ENCODE results near the gene ZNF625.

The ZNF625 gene

GRCh38 chr19:12139269-12139668 lies 17.3 kb downstream of the ZNF625 start:
- H3K27me3 ChIP-seq (replicated peaks in 2 of 5; ENCODE audit: control insufficient read depth in 4 of 5, insufficient read depth in 5 of 5, low read length in 4 of 5) = no peaks in the 10 kb centered on the region
- peak overlapping the region; percentile 68 to 95 (median 93) for H3K4me3 ChIP-seq (ENCODE audit: control insufficient read depth in 1 of 7, extremely low read depth in 1 of 7, insufficient read depth in 4 of 7, low read depth in 2 of 7, low read length in 6 of 7)
- 13% methylated on average over 11 of the region's 13 CpGs for WGBS (ENCODE audit: insufficient coverage)
- POLR2A ChIA-PET = interaction anchor here (1.0 to 1.2 kb wide), 2 partner anchors 48 to 74 kb away, joined by 3 to 4 read pairs; partner anchors contain the start of gene ZNF844
- H3K4me1 ChIP-seq (ENCODE audit: control extremely low read depth in 1 of 4, control insufficient read depth in 4 of 4, insufficient read depth in 4 of 4, low read length in 3 of 4) = peaks cover 11 to 30% (median 15%) of the 10 kb centered on the region in 4 experiments
- peak overlapping the region in 1 of 2 experiments; percentile 84 for H3K27ac ChIP-seq (ENCODE audit: insufficient read depth in 1 of 2, low read depth in 1 of 2, low read length in 2 of 2, poor library complexity in 1 of 2, severe bottlenecking in 2 of 2)
- peak; percentile 58 to 85 (median 79) for DNase-seq
- peaks cover 3 to 34% (median 18%) of the 10 kb centered on the region in 4 experiments for H3K36me3 ChIP-seq (ENCODE audit: control insufficient read depth in 4 of 4, insufficient read depth in 4 of 4, low read length in 3 of 4)
- peaks cover 0 to 16% (median 2%) of the 10 kb centered on the region in 5 experiments for H3K9me3 ChIP-seq (ENCODE audit: control extremely low read depth in 1 of 5, control insufficient read depth in 4 of 5, insufficient read depth in 2 of 5, low read depth in 1 of 5, low read length in 4 of 5)
- CTCF ChIA-PET = interaction anchor here (1.0 to 3.7 kb wide), 7 partner anchors 13 to 342 kb away, joined by 3 to 31 read pairs (median 13); partner anchors contain the start of gene ZNF491

DNA sequence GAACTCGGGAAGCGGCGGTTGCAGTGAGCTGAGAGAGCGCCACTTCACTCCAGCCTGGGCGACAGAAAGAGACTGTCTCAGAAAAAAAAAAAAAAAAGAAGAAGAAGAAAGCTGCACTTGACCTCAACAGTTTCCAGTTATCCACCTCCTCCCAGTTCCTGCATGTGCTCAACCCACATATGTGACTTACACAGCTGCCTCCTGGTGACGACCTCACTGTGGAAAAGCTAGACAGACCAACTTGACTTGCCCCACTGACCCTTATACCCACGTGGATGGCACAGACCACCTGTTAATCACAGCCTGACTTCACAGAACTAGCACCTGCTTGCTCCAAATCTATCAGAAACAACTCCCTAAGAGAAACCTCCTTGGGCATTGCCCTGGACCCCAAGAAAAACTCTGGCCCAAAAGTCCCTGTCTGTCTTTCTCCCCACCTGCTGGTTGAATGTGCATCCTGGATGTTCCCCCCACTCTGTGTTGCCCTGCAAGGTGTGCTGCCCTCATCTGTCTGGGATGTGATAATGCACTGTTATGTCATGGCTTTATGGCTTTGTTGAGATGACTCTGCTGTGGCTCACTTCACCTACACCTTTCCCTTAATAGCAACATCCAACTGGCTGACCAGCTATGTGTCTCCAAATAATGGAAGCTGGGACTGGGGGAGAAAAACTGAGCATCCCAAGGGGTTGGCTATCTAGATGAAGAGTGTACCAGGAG lies 19.2 kb downstream of the ZNF625 start:
- Histone ChIP-seq H3K4me3 (ENCODE audit: control insufficient read depth in 1 of 7, extremely low read depth in 1 of 7, insufficient read depth in 4 of 7, low read depth in 2 of 7, low read length in 6 of 7) (no peak overlapping the region), H3K27ac (ENCODE audit: insufficient read depth in 1 of 2, low read depth in 1 of 2, low read length in 2 of 2, poor library complexity in 1 of 2, severe bottlenecking in 2 of 2) (no peak overlapping the region), H3K9me3 (ENCODE audit: control extremely low read depth in 1 of 5, control insufficient read depth in 4 of 5, insufficient read depth in 2 of 5, low read depth in 1 of 5, low read length in 4 of 5) (peaks cover 11 to 33% (median 19%) of the 10 kb centered on the region in 5 experiments), H3K27me3 (replicated peaks in 2 of 5; ENCODE audit: control insufficient read depth in 4 of 5, insufficient read depth in 5 of 5, low read length in 4 of 5) (no peaks in the 10 kb centered on the region), H3K36me3 (ENCODE audit: control insufficient read depth in 4 of 4, insufficient read depth in 4 of 4, low read length in 3 of 4) (peaks cover 17 to 47% (median 31%) of the 10 kb centered on the region in 4 experiments), H3K4me1 (ENCODE audit: control extremely low read depth in 1 of 4, control insufficient read depth in 4 of 4, insufficient read depth in 4 of 4, low read length in 3 of 4) (peaks cover 11 to 30% (median 15%) of the 10 kb centered on the region in 4 experiments)
- peak; percentile 72 to 82 (median 74) for DNase-seq
- 40% methylated on average over 2 of the region's 7 CpGs for WGBS (ENCODE audit: insufficient coverage)
- ChIA-PET POLR2A (no interaction called here), CTCF (interaction anchor here (0.7 to 2.3 kb wide), 14 partner anchors 12 to 374 kb away, joined by 3 to 19 read pairs (median 4); partner anchors contain the start of genes ZNF491 and ZNF700)

DNA sequence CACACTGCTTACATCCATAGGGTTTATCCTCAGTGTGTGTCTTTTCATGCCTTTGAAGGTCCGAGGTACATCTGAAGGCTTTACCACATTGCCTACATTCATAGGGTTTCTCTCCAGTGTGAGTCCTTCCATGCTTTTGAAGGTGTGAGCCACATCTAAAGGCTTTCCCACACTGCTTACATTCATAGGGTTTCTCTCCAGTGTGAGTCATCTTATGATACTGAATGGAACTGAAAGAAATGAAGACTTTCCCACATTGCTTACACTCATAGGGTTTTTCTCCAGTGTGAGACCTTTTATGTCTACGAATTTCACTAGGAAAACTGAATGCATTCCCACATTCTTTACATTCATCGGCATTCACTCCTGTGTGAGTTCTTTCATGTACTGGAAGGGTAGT lies 23.5 kb downstream of the ZNF625 start:
- WGBS (ENCODE audit: insufficient coverage) = 100% methylated on average over 1 of the region's 3 CpGs
- Histone ChIP-seq H3K9me3 (ENCODE audit: control extremely low read depth in 1 of 5, control insufficient read depth in 4 of 5, insufficient read depth in 2 of 5, low read depth in 1 of 5, low read length in 4 of 5) (peaks cover 17 to 49% (median 19%) of the 10 kb centered on the region in 5 experiments), H3K4me3 (ENCODE audit: control insufficient read depth in 1 of 7, extremely low read depth in 1 of 7, insufficient read depth in 4 of 7, low read depth in 2 of 7, low read length in 6 of 7) (peak overlapping the region in 1 of 7 experiments; percentile 27), H3K27me3 (replicated peaks in 2 of 5; ENCODE audit: control insufficient read depth in 4 of 5, insufficient read depth in 5 of 5, low read length in 4 of 5) (no peaks in the 10 kb centered on the region), H3K36me3 (ENCODE audit: control insufficient read depth in 4 of 4, insufficient read depth in 4 of 4, low read length in 3 of 4) (peaks cover 23 to 52% (median 38%) of the 10 kb centered on the region in 4 experiments), H3K27ac (ENCODE audit: insufficient read depth in 1 of 2, low read depth in 1 of 2, low read length in 2 of 2, poor library complexity in 1 of 2, severe bottlenecking in 2 of 2) (no peak overlapping the region), H3K4me1 (ENCODE audit: control extremely low read depth in 1 of 4, control insufficient read depth in 4 of 4, insufficient read depth in 4 of 4, low read length in 3 of 4) (peaks cover 0 to 4% (median 1%) of the 10 kb centered on the region in 4 experiments)
- DNase-seq = peak in 2 of 3 donors; percentile 11 to 41
- ChIA-PET POLR2A (no interaction called here), CTCF (interaction anchor here (1.0 kb wide), 1 partner anchor 73 kb away, joined by 4 read pairs; no protein-coding TSS in a partner anchor)

- CTCF ChIA-PET = interaction anchor here (0.6 to 2.8 kb wide), 7 partner anchors 9 to 204 kb away, joined by 3 to 23 read pairs (median 4); partner anchors contain the start of genes ZNF136 and ZNF20
- WGBS (ENCODE audit: insufficient coverage) = no CpG with 5 or more reads among the region's 2 CpGs
- Histone ChIP-seq H3K36me3 (ENCODE audit: control insufficient read depth in 4 of 4, insufficient read depth in 4 of 4, low read length in 3 of 4) (peaks cover 0 to 5% (median 3%) of the 10 kb centered on the region in 4 experiments), H3K27me3 (replicated peaks in 2 of 5; ENCODE audit: control insufficient read depth in 4 of 5, insufficient read depth in 5 of 5, low read length in 4 of 5) (no peaks in the 10 kb centered on the region), H3K9me3 (ENCODE audit: control extremely low read depth in 1 of 5, control insufficient read depth in 4 of 5, insufficient read depth in 2 of 5, low read depth in 1 of 5, low read length in 4 of 5) (peaks cover 0 to 21% (median 4%) of the 10 kb centered on the region in 5 experiments), H3K4me1 (ENCODE audit: control extremely low read depth in 1 of 4, control insufficient read depth in 4 of 4, insufficient read depth in 4 of 4, low read length in 3 of 4) (no peaks in the 10 kb centered on the region), H3K4me3 (ENCODE audit: control insufficient read depth in 1 of 7, extremely low read depth in 1 of 7, insufficient read depth in 4 of 7, low read depth in 2 of 7, low read length in 6 of 7) (no peak overlapping the region), H3K27ac (ENCODE audit: insufficient read depth in 1 of 2, low read depth in 1 of 2, low read length in 2 of 2, poor library complexity in 1 of 2, severe bottlenecking in 2 of 2) (no peak overlapping the region)
- POLR2A ChIA-PET = interaction anchor here (0.7 kb wide), 1 partner anchor 163 kb away, joined by 3 read pairs; no protein-coding TSS in a partner anchor
- peak; percentile 22 to 58 (median 51) for DNase-seq
Observed at GRCh38 chr19:12126707-12127106, 29.8 kb downstream of the ZNF625 start.

GRCh38 chr19:12117201-12117970 lies 39.1 kb downstream of the ZNF625 start:
- H3K4me3 ChIP-seq (ENCODE audit: control insufficient read depth in 1 of 7, extremely low read depth in 1 of 7, insufficient read depth in 4 of 7, low read depth in 2 of 7, low read length in 6 of 7) = no peak overlapping the region
- H3K27me3 ChIP-seq (replicated peaks in 2 of 5; ENCODE audit: control insufficient read depth in 4 of 5, insufficient read depth in 5 of 5, low read length in 4 of 5) = no peaks in the 10 kb centered on the region
- H3K27ac ChIP-seq (ENCODE audit: insufficient read depth in 1 of 2, low read depth in 1 of 2, low read length in 2 of 2, poor library complexity in 1 of 2, severe bottlenecking in 2 of 2) = no peak overlapping the region
- H3K9me3 ChIP-seq (ENCODE audit: control extremely low read depth in 1 of 5, control insufficient read depth in 4 of 5, insufficient read depth in 2 of 5, low read depth in 1 of 5, low read length in 4 of 5) = peaks cover 6 to 39% (median 13%) of the 10 kb centered on the region in 5 experiments
- WGBS (ENCODE audit: insufficient coverage) = 94% methylated on average over 25 of the region's 33 CpGs
- no peak for DNase-seq
- ChIA-PET CTCF (interaction anchor here (1.7 to 2.2 kb wide), 2 partner anchors 7 to 27 kb away, joined by 4 to 5 read pairs; no protein-coding TSS in a partner anchor), POLR2A (no interaction called here)
- peaks cover 4 to 31% (median 24%) of the 10 kb centered on the region in 4 experiments for H3K36me3 ChIP-seq (ENCODE audit: control insufficient read depth in 4 of 4, insufficient read depth in 4 of 4, low read length in 3 of 4)
- H3K4me1 ChIP-seq (ENCODE audit: control extremely low read depth in 1 of 4, control insufficient read depth in 4 of 4, insufficient read depth in 4 of 4, low read length in 3 of 4) = no peaks in the 10 kb centered on the region

- ChIA-PET CTCF (no interaction called here), POLR2A (no interaction called here)
- no peak overlapping the region for H3K4me3 ChIP-seq (ENCODE audit: control insufficient read depth in 1 of 7, extremely low read depth in 1 of 7, insufficient read depth in 4 of 7, low read depth in 2 of 7, low read length in 6 of 7)
- DNase-seq = no peak
- peaks cover 18 to 66% (median 39%) of the 10 kb centered on the region in 5 experiments for H3K9me3 ChIP-seq (ENCODE audit: control extremely low read depth in 1 of 5, control insufficient read depth in 4 of 5, insufficient read depth in 2 of 5, low read depth in 1 of 5, low read length in 4 of 5)
- no peaks in the 10 kb centered on the region for H3K4me1 ChIP-seq (ENCODE audit: control extremely low read depth in 1 of 4, control insufficient read depth in 4 of 4, insufficient read depth in 4 of 4, low read length in 3 of 4)
- H3K27ac ChIP-seq (ENCODE audit: insufficient read depth in 1 of 2, low read depth in 1 of 2, low read length in 2 of 2, poor library complexity in 1 of 2, severe bottlenecking in 2 of 2) = no peak overlapping the region
- peaks cover 26 to 67% (median 52%) of the 10 kb centered on the region in 4 experiments for H3K36me3 ChIP-seq (ENCODE audit: control insufficient read depth in 4 of 4, insufficient read depth in 4 of 4, low read length in 3 of 4)
- no peaks in the 10 kb centered on the region for H3K27me3 ChIP-seq (replicated peaks in 2 of 5; ENCODE audit: control insufficient read depth in 4 of 5, insufficient read depth in 5 of 5, low read length in 4 of 5)
- 97% methylated on average over 4 of the region's 5 CpGs for WGBS (ENCODE audit: insufficient coverage)
Observed at GRCh38 chr19:12113121-12113520, 43.4 kb downstream of the ZNF625 start.

All from common myeloid progenitor, CD34-positive (primary cell).